Lung (tissue), 12 donors: ENCODE data around the gene DLG2. TPM values are rescaled to one million over a fixed set of nuclear protein-coding genes. Genes with fewer than 3 reads are reported as not detected.

Experiments used
- ATAC-seq: fragments of 200-7000 bp; cut with Tn5 transposase; one replicate; pipeline ENCODE4 v1.9.1; 2020; ENCODE audit warnings: moderate number of reproducible peaks; ENCODE audit not compliant: insufficient read depth, low FRiP score
- DNase-seq, 3 donors: peaks; one replicate each; pipeline ENCODE4 v3.0.0-alpha.2; 2013 to 2017
- H3K27ac ChIP-seq, 2 donors: one replicate each; pipeline ENCODE4 v1.5.1; 2013; ENCODE audit warnings: mild to moderate bottlenecking in 2 of 2, moderate library complexity in 2 of 2, control low read depth in 1 of 2, inconsistent platforms in 1 of 2, low read depth in 1 of 2, low read length in 1 of 2
- H3K27me3 ChIP-seq, 3 donors: one replicate each; pipeline ENCODE4 v1.5.1; 2013; ENCODE audit warnings: low read length in 2 of 3; ENCODE audit not compliant: control insufficient read depth in 3 of 3, insufficient read depth in 3 of 3
- H3K36me3 ChIP-seq, 4 donors: one replicate each; pipeline ENCODE4 v1.5.1; 2013; ENCODE audit warnings: low read length in 4 of 4, mild to moderate bottlenecking in 1 of 4, moderate library complexity in 1 of 4; ENCODE audit not compliant: control insufficient read depth in 4 of 4, insufficient read depth in 4 of 4
- H3K4me1 ChIP-seq, 5 donors: one replicate each; pipeline ENCODE4 v1.5.1; 2013; ENCODE audit warnings: low read length in 5 of 5, mild to moderate bottlenecking in 2 of 5, moderate library complexity in 1 of 5; ENCODE audit not compliant: control insufficient read depth in 5 of 5, insufficient read depth in 5 of 5
- H3K4me3 ChIP-seq: one replicate; pipeline ENCODE4 v1.5.1; 2013; ENCODE audit warnings: mild to moderate bottlenecking, control low read depth, moderate library complexity
- H3K9ac ChIP-seq, 2 donors: one replicate each; pipeline ENCODE4 v1.5.1; 2013; ENCODE audit warnings: low read length in 2 of 2, control low read depth in 1 of 2; ENCODE audit not compliant: insufficient read depth in 1 of 2
- H3K9me3 ChIP-seq, 4 donors: one replicate each; pipeline ENCODE4 v1.5.1; 2013; ENCODE audit warnings: low read length in 3 of 4, mild to moderate bottlenecking in 1 of 4, moderate library complexity in 1 of 4; ENCODE audit not compliant: control insufficient read depth in 4 of 4, insufficient read depth in 3 of 4
- WGBS, 2 donors: extraction: QIAGEN DNeasy Blood & Tissue Kit; methylation state at CpG; one replicate each; pipeline ENCODE4 v1.1.7; 2013; 5-methylcytosine and 5-hydroxymethylcytosine counted together
- polyA plus RNA-seq, 2 donors: library from polyadenylated mRNA; stranded (reverse); fragments of 200-250 nt; gene quantifications; one replicate each; pipeline ENCODE4 v1.2.1, GENCODE V29; 2013
- total RNA-seq, 2 donors: library from RNA; depleted of rRNA in 1 of 2; stranded (reverse); fragments of >200 nt in 1 of 2; gene quantifications; one replicate each; pipeline ENCODE4 v1.2.1, GENCODE V29; 2014 to 2021
- TF ChIP-seq, protein P1 (sequence below): IDR thresholded peaks from 2 replicates; pipeline ENCODE4 v1.5.1; 2012; ENCODE audit warnings: mild to moderate bottlenecking; ENCODE audit errors: control extremely low read depth, extremely low read depth
- donor health status: control.
- donor health status: control.
- donor health status: Bipolar disorder and iron deficiency.
- donor health status: healthy.
- donor health status: DM: yes; HTN: yes; CAD: no.

Gene DLG2
- total and polyA plus RNA-seq, 4 donors = 0.32 to 24.1 (median 5.4) TPM

- Histone ChIP-seq H3K9me3 (no peaks in the 10 kb centered on the region), H3K36me3 (no peaks in the 10 kb centered on the region), H3K27ac (no peak overlapping the region), H3K4me3 (no peak overlapping the region), H3K9ac (no peak overlapping the region), H3K4me1 (no peaks in the 10 kb centered on the region), H3K27me3 (no peaks in the 10 kb centered on the region)
- TF ChIP-seq, protein P1, sequence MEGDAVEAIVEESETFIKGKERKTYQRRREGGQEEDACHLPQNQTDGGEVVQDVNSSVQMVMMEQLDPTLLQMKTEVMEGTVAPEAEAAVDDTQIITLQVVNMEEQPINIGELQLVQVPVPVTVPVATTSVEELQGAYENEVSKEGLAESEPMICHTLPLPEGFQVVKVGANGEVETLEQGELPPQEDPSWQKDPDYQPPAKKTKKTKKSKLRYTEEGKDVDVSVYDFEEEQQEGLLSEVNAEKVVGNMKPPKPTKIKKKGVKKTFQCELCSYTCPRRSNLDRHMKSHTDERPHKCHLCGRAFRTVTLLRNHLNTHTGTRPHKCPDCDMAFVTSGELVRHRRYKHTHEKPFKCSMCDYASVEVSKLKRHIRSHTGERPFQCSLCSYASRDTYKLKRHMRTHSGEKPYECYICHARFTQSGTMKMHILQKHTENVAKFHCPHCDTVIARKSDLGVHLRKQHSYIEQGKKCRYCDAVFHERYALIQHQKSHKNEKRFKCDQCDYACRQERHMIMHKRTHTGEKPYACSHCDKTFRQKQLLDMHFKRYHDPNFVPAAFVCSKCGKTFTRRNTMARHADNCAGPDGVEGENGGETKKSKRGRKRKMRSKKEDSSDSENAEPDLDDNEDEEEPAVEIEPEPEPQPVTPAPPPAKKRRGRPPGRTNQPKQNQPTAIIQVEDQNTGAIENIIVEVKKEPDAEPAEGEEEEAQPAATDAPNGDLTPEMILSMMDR = peak; percentile 25
- ATAC-seq = peak; percentile 53
- DNase-seq = peak; percentile 28 to 71 (median 54)
- 58 to 71% methylated on average over 5 of the region's 5 CpGs for WGBS, 2 donors
These were observed 1068.8 kb downstream of the DLG2 start for GRCh38 chr11:84558085-84558905.

DNA sequence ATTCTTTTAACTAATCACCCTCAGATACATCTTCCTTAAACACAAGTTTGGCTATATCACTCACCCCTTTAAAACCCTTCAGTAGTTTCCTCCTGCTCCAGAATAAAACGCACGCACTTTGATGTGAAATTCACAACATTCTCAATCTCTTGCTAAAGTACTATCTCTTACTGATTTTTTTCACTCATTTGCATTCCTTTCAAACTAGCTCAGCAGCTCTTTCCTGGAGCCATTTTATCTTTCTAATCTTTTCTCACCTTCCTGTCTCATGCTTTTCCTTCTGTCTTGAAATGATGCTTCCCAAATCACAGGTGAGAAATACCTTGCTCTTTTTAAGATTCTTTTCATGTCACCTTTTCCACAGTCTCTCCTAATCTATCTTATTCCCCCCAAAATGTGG is 1074.4 kb downstream of the DLG2 start:
- Histone ChIP-seq H3K36me3 (no peaks in the 10 kb centered on the region), H3K9ac (no peak overlapping the region), H3K27me3 (no peaks in the 10 kb centered on the region), H3K9me3 (peaks cover 0 to 2% (median 0%) of the 10 kb centered on the region in 4 donors), H3K27ac (no peak overlapping the region), H3K4me1 (no peaks in the 10 kb centered on the region), H3K4me3 (no peak overlapping the region)
- ATAC-seq = no peak
- WGBS, 2 donors = 58 to 80% methylated on average over 2 of the region's 2 CpGs
- TF ChIP-seq, protein P1 = no peak
- DNase-seq = no peak

DNA sequence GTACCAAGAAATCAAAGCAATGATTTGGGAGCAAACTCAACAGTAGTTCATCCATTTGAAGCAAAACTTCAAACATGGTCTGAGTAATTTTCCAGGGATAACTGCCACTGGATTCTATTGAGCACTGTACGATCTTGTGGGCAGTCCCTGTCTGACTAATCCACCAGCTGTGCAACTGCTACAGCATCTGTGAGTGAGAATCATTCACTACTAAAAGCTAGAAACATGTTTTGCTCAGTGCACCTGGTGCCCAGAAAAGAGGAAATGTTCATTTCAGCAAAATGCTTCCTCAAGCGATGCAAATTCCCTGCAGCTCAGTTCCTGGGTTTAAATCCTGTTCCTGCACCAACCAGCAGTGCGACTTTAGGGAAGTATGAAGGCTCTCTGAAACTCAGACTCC is 1077.9 kb downstream of the DLG2 start:
- ATAC-seq = no peak

More for the DNA sequence above, 1077.9 kb downstream of the DLG2 start:
- Histone ChIP-seq H3K27me3 (no peaks in the 10 kb centered on the region), H3K9ac (no peak overlapping the region), H3K36me3 (no peaks in the 10 kb centered on the region), H3K4me3 (no peak overlapping the region), H3K9me3 (peaks cover 0 to 2% (median 0%) of the 10 kb centered on the region in 4 donors), H3K27ac (no peak overlapping the region), H3K4me1 (no peaks in the 10 kb centered on the region)
- DNase-seq = no peak
- WGBS, 2 donors = 17 to 50% methylated on average over 3 of the region's 3 CpGs
- TF ChIP-seq, protein P1 = no peak
